HCT116 (cell line): Measurements from ENCODE around the gene TRIM10. TPM values are rescaled to one million over a fixed set of nuclear protein-coding genes. Genes with fewer than 3 reads are reported as not detected.

Experiments used
- ATAC-seq: fragments of 200-7000 bp; cut with Tn5 transposase; 2 replicates; pipeline ENCODE4 v1.9.1; 2020; ENCODE audit warnings: mild to moderate bottlenecking, moderate library complexity
- BruUV-seq: library from RNA; stranded (reverse); fragments of 400-500 nt; replicated peaks from 2 replicates; lab custom pipeline; 2021; lab: Mats Ljungman, UMichigan
- CTCF ChIA-PET: fragments of 300-600 bp; sonication (Branson Sonifier 250); formaldehyde crosslinking; loops from one replicate; lab custom pipeline; 2021; ENCODE audit warnings: antibody characterized with exemption; lab: Charles Lee
- POLR2A ChIA-PET: fragments of 300-600, 350-600 bp; sonication (Branson Sonifier 250); formaldehyde crosslinking; loops from one replicate; lab custom pipeline; 2021; ENCODE audit warnings: antibody characterized with exemption; lab: Charles Lee
- RAD21 ChIA-PET, 2 experiments: fragments of 300-600 bp; sonication (Branson Sonifier 250); formaldehyde crosslinking; loops; one replicate each; lab custom pipeline; 2023; ENCODE audit warnings: low total read pairs in 2 of 2; ENCODE audit not compliant: uncharacterized antibody in 2 of 2, unreplicated experiment in 2 of 2, low non-redundant PET in 1 of 2; lab: Charles Lee
- DNase-seq: peaks from one replicate; pipeline ENCODE4 v3.0.0-alpha.2; 2010; ENCODE audit warnings: low read depth, low spot score
- H2AFZ ChIP-seq: fragments of 200-600 bp; shearing (Covaris generic), sonication (generic); 2 replicates; pipeline ENCODE4 v1.6.1; 2017; ENCODE audit warnings: low read depth, mixed run types, mixed read lengths, antibody characterized with exemption, low read length; ENCODE audit not compliant: poor library complexity, severe bottlenecking
- H3K27ac ChIP-seq: 2 replicates; pipeline ENCODE4 v1.5.1; 2012; ENCODE audit warnings: low read depth, low read length
- H3K27me3 ChIP-seq: fragments of 200-600 bp; sonication (generic); 2 replicates; pipeline ENCODE4 v1.6.1; 2016; ENCODE audit warnings: mixed run types, low read length, mixed read lengths; ENCODE audit not compliant: insufficient read depth
- H3K36me3 ChIP-seq, 2 experiments: fragments of 200-500 bp in 1 of 2; fragments of 200-600 bp in 1 of 2; sonication (Bioruptor generic) in 1 of 2; sonication (generic) in 1 of 2; 2 replicates each; pipeline versions ENCODE4 v1.5.1 to v1.6.1; 2014 to 2016; ENCODE audit warnings: low read length in 2 of 2, inconsistent platforms in 1 of 2, mixed read lengths in 1 of 2, mixed run types in 1 of 2; ENCODE audit not compliant: insufficient read depth in 2 of 2, control insufficient read depth in 1 of 2
- H3K4me1 ChIP-seq, 2 experiments: fragments of 200-600 bp in 1 of 2; sonication (generic) in 1 of 2; 2 replicates each; pipeline versions ENCODE4 v1.5.1 to v1.6.1; 2012 to 2017; ENCODE audit warnings: low read length in 2 of 2, inconsistent platforms in 1 of 2, mild to moderate bottlenecking in 1 of 2, mixed read lengths in 1 of 2, mixed run types in 1 of 2, moderate library complexity in 1 of 2; ENCODE audit not compliant: insufficient read depth in 2 of 2, control insufficient read depth in 1 of 2
- H3K4me2 ChIP-seq: fragments of 200-600 bp; sonication (generic); 2 replicates; pipeline ENCODE4 v1.6.1; 2017; ENCODE audit warnings: mixed run types, low read length, mixed read lengths
- H3K4me3 ChIP-seq, 2 experiments: fragments of 200-600 bp in 1 of 2; sonication (generic) in 1 of 2; replicated peaks in 1 of 2; 2 replicates each; pipeline ENCODE4 v1.5.1; 2011 to 2016; ENCODE audit warnings: low read length in 2 of 2, control low read depth in 1 of 2, low read depth in 1 of 2, mild to moderate bottlenecking in 1 of 2, mixed read lengths in 1 of 2, mixed run types in 1 of 2
- H3K79me2 ChIP-seq: fragments of 200-600 bp; sonication (generic); 2 replicates; pipeline ENCODE4 v1.6.1; 2017; ENCODE audit warnings: mild to moderate bottlenecking, mixed run types, low read length, moderate library complexity, mixed read lengths; ENCODE audit not compliant: insufficient read depth
- H3K9ac ChIP-seq: fragments of 200-600 bp; sonication (generic); 2 replicates; pipeline ENCODE4 v1.6.1; 2016; ENCODE audit warnings: low read length, mixed read lengths
- H3K9me2 ChIP-seq: fragments of 200-600 bp; sonication (generic), shearing (Covaris generic); 2 replicates; pipeline ENCODE4 v1.6.1; 2017; ENCODE audit warnings: mixed run types, mild to moderate bottlenecking, moderate library complexity; ENCODE audit not compliant: insufficient read depth
- H3K9me3 ChIP-seq, 2 experiments: fragments of 200-500 bp in 1 of 2; fragments of 200-600 bp in 1 of 2; sonication (Bioruptor generic) in 1 of 2; sonication (generic) in 1 of 2; 2 replicates each; pipeline ENCODE4 v1.6.1; 2014 to 2017; ENCODE audit warnings: low read length in 2 of 2, mixed read lengths in 2 of 2, inconsistent platforms in 1 of 2, low read depth in 1 of 2, mild to moderate bottlenecking in 1 of 2, mixed run types in 1 of 2, moderate library complexity in 1 of 2; ENCODE audit not compliant: control insufficient read depth in 1 of 2, insufficient read depth in 1 of 2
- H4K20me1 ChIP-seq: fragments of 200-600 bp; sonication (generic), shearing (Covaris generic); 2 replicates; pipeline ENCODE4 v1.6.1; 2017; ENCODE audit warnings: mixed run types, mild to moderate bottlenecking, moderate library complexity; ENCODE audit not compliant: insufficient read depth
- CBX3 ChIP-seq: IDR thresholded peaks from 2 replicates; pipeline ENCODE4 v1.6.1; 2012; ENCODE audit warnings: low read depth
- CTCF ChIP-seq, 3 experiments: fragments of 200-600 bp in 1 of 3; sonication (generic) in 1 of 3; IDR thresholded peaks in 2 of 3; conservative IDR thresholded peaks in 1 of 3; 2 replicates each; pipeline ENCODE4 v1.5.1; 2012 to 2017; ENCODE audit warnings: low read depth in 2 of 3, low read length in 2 of 3, antibody characterized with exemption in 1 of 3, borderline replicate concordance in 1 of 3, control low read depth in 1 of 3, mild to moderate bottlenecking in 1 of 3, mixed read lengths in 1 of 3, mixed run types in 1 of 3, moderate library complexity in 1 of 3; ENCODE audit not compliant: insufficient read depth in 1 of 3
- EGR1 ChIP-seq: IDR thresholded peaks from 2 replicates; pipeline ENCODE4 v1.6.1; 2012; ENCODE audit warnings: low read depth
- EZH2 ChIP-seq: fragments of 200-600 bp; sonication (generic); IDR thresholded peaks from 2 replicates; pipeline ENCODE4 v1.6.1; 2017; ENCODE audit warnings: antibody characterized with exemption, mixed run types
- JUND ChIP-seq: IDR thresholded peaks from 2 replicates; pipeline ENCODE4 v1.6.1; 2012
- MAX ChIP-seq: IDR thresholded peaks from 2 replicates; pipeline ENCODE4 v1.6.1; 2012
- RAD21 ChIP-seq: IDR thresholded peaks from 2 replicates; pipeline ENCODE4 v1.6.1; 2012; ENCODE audit warnings: low read depth, mild to moderate bottlenecking
- SIN3A ChIP-seq: IDR thresholded peaks from 2 replicates; pipeline ENCODE4 v1.6.1; 2012; ENCODE audit warnings: low read depth
- SP1 ChIP-seq: IDR thresholded peaks from 2 replicates; pipeline ENCODE4 v1.6.1; 2012; ENCODE audit warnings: low read depth
- TCF7L2 ChIP-seq: IDR thresholded peaks from 2 replicates; pipeline ENCODE4 v1.7.0; 2011; ENCODE audit warnings: borderline replicate concordance, inconsistent platforms; ENCODE audit not compliant: insufficient read depth, insufficient read length; ENCODE audit errors: extremely low read depth
- ZBTB33 ChIP-seq: IDR thresholded peaks from 2 replicates; pipeline ENCODE4 v1.6.1; 2011; ENCODE audit warnings: mild to moderate bottlenecking, low read length, moderate library complexity; ENCODE audit not compliant: insufficient replicate concordance; ENCODE audit errors: extremely low read depth
- ZNF274 ChIP-seq: fragments of 200-500 bp; sonication (Bioruptor generic); IDR thresholded peaks from 2 replicates; pipeline ENCODE4 v1.6.1; 2014; ENCODE audit warnings: mild to moderate bottlenecking, low read depth, low read length, inconsistent platforms
- intact Hi-C: fragments of 100-400 bp; cut with micrococcal nuclease; formaldehyde crosslinking; loops from 2 replicates; pipeline ENCODE4 v1.10.0; 2022
- total RNA-seq: library from RNA; stranded (reverse); gene quantifications from one replicate; pipeline ENCODE4 v1.2.1, GENCODE V29; 2021; ENCODE audit not compliant: unreplicated experiment

Gene TRIM10
- total RNA-seq, 1 experiment from 2014 or later: 0.98 TPM

- Histone ChIP-seq H3K9ac (peak overlapping the region; percentile 54), H3K9me2 (no peaks in the 10 kb centered on the region), H2AFZ (peak overlapping the region; percentile 14), H3K4me1 (peaks cover 9 to 25% of the 10 kb centered on the region in 2 experiments; a peak in 3 of 4 replicates), H3K27me3 (no peaks in the 10 kb centered on the region), H3K79me2 (no peaks in the 10 kb centered on the region), H3K36me3 (no peaks in the 10 kb centered on the region), H3K4me3 (peak overlapping the region; percentile 52 to 66), H3K9me3 (no peaks in the 10 kb centered on the region), H3K27ac (peak overlapping the region; percentile 49), H3K4me2 (peak overlapping the region; percentile 93), H4K20me1 (no peaks in the 10 kb centered on the region)
- ATAC-seq (0 out of 2 replicates have a peak, but pooled peaks have one; percentile 37), DNase-seq (no peak)
- BruUV-seq: TSS peak; percentile 89
- ChIA-PET CTCF (no interaction called here), POLR2A (no interaction called here), RAD21 (no interaction called here)
- intact Hi-C loops: loop anchor here (2.0 kb wide), 1 partner anchor 60 kb away; no protein-coding TSS in a partner anchor
- no peak for TF ChIP-seq RAD21
- TF ChIP-seq SIN3A: no peak
- TF ChIP-seq JUND: no peak
- TF ChIP-seq CBX3: no peak
These were observed 1.5 kb upstream of the TRIM10 start for GRCh38 chr6:30162265-30163089.

GRCh38 chr6:30160008-30160784 lies 815 bp downstream of the TRIM10 start:
- Histone ChIP-seq H2AFZ (no peak overlapping the region), H3K4me3 (no peak overlapping the region), H4K20me1 (no peaks in the 10 kb centered on the region), H3K9ac (no peak overlapping the region), H3K27me3 (no peaks in the 10 kb centered on the region), H3K79me2 (no peaks in the 10 kb centered on the region), H3K27ac (no peak overlapping the region)
- CTCF ChIA-PET: no interaction called here
- ATAC-seq: no peak
- RAD21 ChIA-PET: no interaction called here
- POLR2A ChIA-PET: no interaction called here
- intact Hi-C loops: no loop called here
- no peak for TF ChIP-seq EGR1
- TF ChIP-seq SP1: no peak
- TF ChIP-seq TCF7L2: no peak
- TF ChIP-seq CBX3: no peak
- no peak for TF ChIP-seq CTCF (IDR thresholded peaks at IDR 0.05 in 2 of 3, conservative IDR thresholded peaks at IDR 0.05 in 1 of 3; ENCODE audit: borderline replicate concordance in 1 of 3, insufficient read depth in 1 of 3, low read depth in 2 of 3, low read length in 2 of 3)
- TF ChIP-seq MAX: no peak
- no peak for TF ChIP-seq EZH2
- TF ChIP-seq ZNF274: no peak
- TF ChIP-seq ZBTB33: no peak
- TF ChIP-seq, all 23 proteins: peak for 0
- DNase-seq: no peak
- Histone ChIP-seq H3K9me2 (no peaks in the 10 kb centered on the region), H3K9me3 (no peaks in the 10 kb centered on the region), H3K4me1 (peaks cover 27 to 45% of the 10 kb centered on the region in 2 experiments), H3K4me2 (no peak overlapping the region), H3K36me3 (no peaks in the 10 kb centered on the region)
- BruUV-seq: no TSS peak
